ENCODE data around the gene RASAL3.
A peak's percentile ranks its signal among the peaks of the same experiment; 100 is the strongest.

Gene RASAL3

GRCh38 chr19:15432629-15433518, 31.5 kb downstream of the RASAL3 start (continued):
- TF ChIP-seq ZNF76 (tag by site-specific recombination; IDR thresholded peaks at IDR 0.05; ENCODE audit: borderline replicate concordance, low read depth) (0 out of 2 replicates have a peak, but pooled peaks have one; percentile 40), ZSCAN16 (tag by site-specific recombination; IDR thresholded peaks at IDR 0.05) (no peak), ZNF600 (tag by site-specific recombination; IDR thresholded peaks at IDR 0.05) (0 out of 2 replicates have a peak, but pooled peaks have one; percentile 33), ZXDB (tag by site-specific recombination; IDR thresholded peaks at IDR 0.05) (no peak; the same call in 1 of the 2 replicates), ZNF10 (tag by site-specific recombination; IDR thresholded peaks at IDR 0.05) (0 out of 2 replicates have a peak, but pooled peaks have one; percentile 23), ZNF623 (tag by site-specific recombination; IDR thresholded peaks at IDR 0.05) (no peak), ZNF791 (tag by site-specific recombination; IDR thresholded peaks at IDR 0.05) (no peak), ZNF404 (tag by site-specific recombination; IDR thresholded peaks at IDR 0.05) (no peak), ZNF449 (tag by site-specific recombination; IDR thresholded peaks at IDR 0.05) (no peak), ZNF768 (tag by site-specific recombination; IDR thresholded peaks at IDR 0.05) (no peak), ZNF274 (IDR thresholded peaks at IDR 0.05; ENCODE audit: low read length) (no peak), ZNF274 (tag by site-specific recombination; IDR thresholded peaks at IDR 0.05; ENCODE audit: borderline replicate concordance) (no peak), ZNF132 (tag by site-specific recombination; IDR thresholded peaks at IDR 0.05; ENCODE audit: borderline replicate concordance) (no peak), ZNF488 (tag by site-specific recombination; IDR thresholded peaks at IDR 0.05) (no peak), SP7 (tag by site-specific recombination; IDR thresholded peaks at IDR 0.05) (peak; percentile 59), ZNF394 (tag by site-specific recombination; IDR thresholded peaks at IDR 0.05; ENCODE audit: borderline replicate concordance) (0 out of 2 replicates have a peak, but pooled peaks have one; percentile 48), ZNF175 (tag by site-specific recombination; IDR thresholded peaks at IDR 0.05) (no peak)

GRCh38 chr19:15432018-15432494, 32.3 kb downstream of the RASAL3 start:
- Histone ChIP-seq H3K9me3 (ENCODE audit: control insufficient read depth, insufficient read depth, low read depth, low read length) (no peaks in the 10 kb centered on the region), H3K36me3 (ENCODE audit: control insufficient read depth in 2 of 2, insufficient read depth in 1 of 2, low read length in 2 of 2) (peaks cover 0 to 35% of the 10 kb centered on the region in 2 experiments; a peak in 1 of 3 replicates), H3K27ac (ENCODE audit: extremely low read depth, low read depth, low read length) (peak overlapping the region; percentile 68), H3K4me3 (ENCODE audit: low read depth, low read length) (peak overlapping the region; percentile 95), H3K4me1 (ENCODE audit: control insufficient read depth, insufficient read depth, low read length) (peaks cover 7% of the 10 kb centered on the region)
- CTCF ChIA-PET: interaction anchor here (1.6 to 2.3 kb wide), 2 partner anchors 12 to 13 kb away, joined by 8 to 13 read pairs; partner anchors contain the start of gene AKAP8L
- POLR2A ChIA-PET: interaction anchor here (1.2 to 2.8 kb wide), 6 partner anchors 13 to 124 kb away, joined by 4 to 27 read pairs (median 6); partner anchors contain the start of genes AKAP8 and AKAP8L
- TF ChIP-seq ZFHX2 (tag by site-specific recombination; conservative IDR thresholded peaks at IDR 0.05) (peak; percentile 73), ZNF335 (tag by site-specific recombination; conservative IDR thresholded peaks at IDR 0.05) (peak; percentile 53), ZBTB7A (tag by site-specific recombination; IDR thresholded peaks at IDR 0.05; ENCODE audit: low read depth) (0 out of 2 replicates have a peak, but pooled peaks have one; percentile 34), ZNF366 (tag by site-specific recombination; conservative IDR thresholded peaks at IDR 0.05) (no peak), EGR2 (tag by site-specific recombination; IDR thresholded peaks at IDR 0.05; ENCODE audit: low read depth) (peak; percentile 61), KLF8 (tag by site-specific recombination; IDR thresholded peaks at IDR 0.05) (peak; percentile 33; the same call in 1 of the 2 replicates), ZBTB20 (tag by site-specific recombination; IDR thresholded peaks at IDR 0.05) (0 out of 2 replicates have a peak, but pooled peaks have one; percentile 13), ZNF692 (tag by site-specific recombination; IDR thresholded peaks at IDR 0.05) (peak; percentile 56), ZFP69B (tag by site-specific recombination; IDR thresholded peaks at IDR 0.05) (peak; percentile 75), ZBTB26 (tag by site-specific recombination; optimal IDR thresholded peaks at IDR 0.05) (peak; percentile 50)
